ENCODE measurements around the gene COX6A2.

DNA sequence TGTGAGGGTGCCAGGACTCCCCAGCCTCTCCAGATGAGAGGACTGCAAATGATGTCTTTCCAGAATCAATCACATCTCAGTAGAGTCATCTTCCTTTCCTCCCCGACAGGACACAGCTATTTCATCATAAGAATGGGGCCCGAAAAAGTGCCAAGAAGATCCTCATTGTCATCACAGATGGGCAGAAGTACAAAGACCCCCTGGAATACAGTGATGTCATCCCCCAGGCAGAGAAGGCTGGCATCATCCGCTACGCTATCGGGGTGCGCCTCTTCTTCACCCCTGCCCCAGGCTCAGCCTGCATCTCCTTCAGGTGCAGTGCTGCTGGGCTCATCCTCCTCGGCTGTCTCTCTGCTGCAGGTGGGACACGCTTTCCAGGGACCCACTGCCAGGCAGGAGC lies 20.8 kb downstream of the COX6A2 start:
- no peak for TF ChIP-seq EZH2phosphoT487 (IDR thresholded peaks at IDR 0.05; ENCODE audit: borderline replicate concordance)
- TF ChIP-seq, protein P1, sequence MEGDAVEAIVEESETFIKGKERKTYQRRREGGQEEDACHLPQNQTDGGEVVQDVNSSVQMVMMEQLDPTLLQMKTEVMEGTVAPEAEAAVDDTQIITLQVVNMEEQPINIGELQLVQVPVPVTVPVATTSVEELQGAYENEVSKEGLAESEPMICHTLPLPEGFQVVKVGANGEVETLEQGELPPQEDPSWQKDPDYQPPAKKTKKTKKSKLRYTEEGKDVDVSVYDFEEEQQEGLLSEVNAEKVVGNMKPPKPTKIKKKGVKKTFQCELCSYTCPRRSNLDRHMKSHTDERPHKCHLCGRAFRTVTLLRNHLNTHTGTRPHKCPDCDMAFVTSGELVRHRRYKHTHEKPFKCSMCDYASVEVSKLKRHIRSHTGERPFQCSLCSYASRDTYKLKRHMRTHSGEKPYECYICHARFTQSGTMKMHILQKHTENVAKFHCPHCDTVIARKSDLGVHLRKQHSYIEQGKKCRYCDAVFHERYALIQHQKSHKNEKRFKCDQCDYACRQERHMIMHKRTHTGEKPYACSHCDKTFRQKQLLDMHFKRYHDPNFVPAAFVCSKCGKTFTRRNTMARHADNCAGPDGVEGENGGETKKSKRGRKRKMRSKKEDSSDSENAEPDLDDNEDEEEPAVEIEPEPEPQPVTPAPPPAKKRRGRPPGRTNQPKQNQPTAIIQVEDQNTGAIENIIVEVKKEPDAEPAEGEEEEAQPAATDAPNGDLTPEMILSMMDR (conservative IDR thresholded peaks at IDR 0.05; ENCODE audit: low read length): no peak
